ENCODE measurements around the gene DCC.
A peak's percentile ranks its signal among the peaks of the same experiment; 100 is the strongest.

The DCC gene

DNA sequence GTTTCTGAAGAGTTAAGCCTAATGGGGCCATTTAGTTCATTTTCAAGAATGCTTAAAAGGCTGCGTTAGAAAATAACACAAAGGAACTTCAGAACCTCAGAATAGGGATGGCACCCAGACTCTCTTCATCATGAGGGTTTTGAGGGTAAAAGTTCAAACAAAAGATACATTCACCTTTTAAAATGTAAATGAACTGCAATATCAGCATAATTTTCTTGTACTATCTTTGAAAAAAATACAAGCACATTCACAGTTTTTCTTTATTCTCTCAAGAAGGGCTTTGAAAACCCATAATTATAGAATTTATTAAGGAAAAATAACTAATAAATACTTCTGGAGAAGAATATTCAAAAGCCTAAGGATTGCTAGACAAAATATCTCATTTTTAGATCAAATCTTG, 791.0 kb downstream of the DCC start:
- no peak for DNase-seq

- no peak for DNase-seq
Observed at GRCh38 chr18:53134711-53135110, 794.7 kb downstream of the DCC start.

GRCh38 chr18:53135654-53136053, 795.7 kb downstream of the DCC start:
- no peak for DNase-seq

- no peak for DNase-seq
Observed at GRCh38 chr18:53139746-53140500, 799.9 kb downstream of the DCC start.

GRCh38 chr18:53142005-53142404, 802.0 kb downstream of the DCC start:
- no peak for DNase-seq

DNA sequence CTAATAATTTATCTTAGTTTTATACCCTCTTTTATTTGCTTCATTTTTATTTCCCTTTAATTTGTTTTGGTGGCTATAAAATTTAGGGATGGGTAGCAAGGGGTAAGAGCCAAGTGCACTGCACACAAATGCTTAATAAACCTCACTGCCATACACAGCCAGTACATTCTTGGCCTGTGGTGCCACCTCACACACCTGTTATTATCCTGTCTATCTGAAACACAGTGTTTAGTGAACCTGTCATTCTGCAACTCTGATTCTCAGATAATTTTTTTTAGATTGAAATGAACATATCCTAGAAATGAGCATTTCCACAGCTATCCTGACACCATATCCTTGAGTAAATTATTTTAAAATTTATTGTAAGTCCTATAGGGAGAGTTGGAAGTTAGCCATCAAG, 807.5 kb downstream of the DCC start:
- DNase-seq, result no peak

GRCh38 chr18:53148123-53148522, 808.1 kb downstream of the DCC start:
- no peak for DNase-seq

DNA sequence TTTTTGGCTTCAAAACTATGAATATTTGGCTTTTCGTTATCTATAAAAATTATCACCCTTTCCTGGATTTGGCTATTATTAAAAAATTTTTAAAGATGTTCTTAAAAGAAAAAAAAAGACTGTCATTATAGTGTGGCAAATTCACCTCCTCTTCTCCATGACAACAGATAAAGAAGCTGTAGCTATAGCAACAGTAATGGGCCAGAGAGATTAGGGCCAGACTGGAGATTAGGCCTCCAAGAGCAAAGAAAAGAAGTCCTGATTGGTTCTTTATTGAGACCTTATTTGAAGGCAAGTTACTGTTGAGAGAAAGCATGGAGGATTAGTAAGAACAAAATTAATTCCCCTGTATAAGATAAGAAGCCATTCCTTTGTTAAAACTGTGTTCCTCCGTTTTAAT, 812.5 kb downstream of the DCC start:
- DNase-seq, result no peak

- peak; percentile 1 for DNase-seq
Observed at GRCh38 chr18:53153281-53153680, 813.3 kb downstream of the DCC start.

DNA sequence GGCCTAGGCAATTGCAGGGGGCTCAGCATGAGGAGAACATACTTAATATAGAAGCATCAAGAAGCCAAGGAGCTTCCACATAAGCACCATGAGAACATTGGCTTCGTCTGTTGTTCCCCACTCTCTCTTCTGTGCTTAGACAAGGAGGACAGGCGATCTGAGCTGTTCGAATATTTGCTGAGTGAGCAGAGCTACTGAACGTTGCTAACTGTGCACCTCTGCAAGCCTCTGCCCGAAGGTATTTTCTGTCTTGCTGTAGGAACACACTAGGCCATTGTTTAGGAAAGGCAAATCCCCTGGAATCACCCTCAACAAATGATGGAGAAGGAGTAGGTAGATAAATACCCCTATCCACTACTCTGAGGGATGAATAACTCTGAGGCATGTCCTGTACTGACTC, 813.8 kb downstream of the DCC start:
- no peak for DNase-seq

- no peak for DNase-seq
Observed at GRCh38 chr18:53165770-53166169, 825.8 kb downstream of the DCC start.

GRCh38 chr18:53169346-53169745, 829.3 kb downstream of the DCC start:
- DNase-seq, result no peak

GRCh38 chr18:53191634-53192033, 851.6 kb downstream of the DCC start:
- peak; percentile 39 for DNase-seq

DNA sequence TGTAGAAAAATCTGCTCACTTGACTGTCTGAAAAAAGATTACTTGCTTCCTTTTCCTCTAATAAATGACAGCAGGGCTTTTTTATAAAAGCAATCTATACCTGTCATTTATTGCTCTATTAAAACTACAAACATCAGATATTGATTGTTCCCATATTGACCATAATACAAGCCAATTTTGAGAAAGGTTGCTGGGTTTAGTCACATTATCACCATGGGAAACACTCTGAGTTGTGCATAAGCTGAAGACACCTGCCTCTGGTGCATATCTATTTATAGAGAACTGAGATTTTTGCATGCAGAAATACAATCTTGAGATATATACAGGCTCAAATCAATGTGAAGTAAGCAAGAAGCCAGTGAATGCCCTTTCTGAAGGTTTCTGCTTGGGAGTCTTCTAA, 853.9 kb downstream of the DCC start:
- no peak for DNase-seq

DNA sequence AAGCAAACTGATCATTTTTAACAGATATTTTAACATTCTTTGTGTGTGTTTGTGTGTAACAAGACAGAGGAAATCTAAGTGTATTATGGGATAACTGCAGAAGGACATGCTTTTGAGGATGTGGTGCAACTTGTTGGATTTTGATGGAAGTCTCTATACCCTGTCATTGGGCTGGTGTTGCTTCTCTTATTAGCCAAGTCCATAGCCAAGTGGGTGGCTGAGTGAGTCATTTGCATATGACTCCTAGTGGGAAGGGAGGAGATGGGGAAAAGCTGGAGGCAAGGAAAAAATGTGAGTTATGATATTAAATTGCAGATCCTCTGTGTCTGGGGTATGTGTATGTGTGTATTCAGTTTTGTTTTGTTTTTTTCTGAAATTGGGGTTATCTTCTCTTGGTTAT, 879.9 kb downstream of the DCC start:
- DNase-seq, result no peak

DNA sequence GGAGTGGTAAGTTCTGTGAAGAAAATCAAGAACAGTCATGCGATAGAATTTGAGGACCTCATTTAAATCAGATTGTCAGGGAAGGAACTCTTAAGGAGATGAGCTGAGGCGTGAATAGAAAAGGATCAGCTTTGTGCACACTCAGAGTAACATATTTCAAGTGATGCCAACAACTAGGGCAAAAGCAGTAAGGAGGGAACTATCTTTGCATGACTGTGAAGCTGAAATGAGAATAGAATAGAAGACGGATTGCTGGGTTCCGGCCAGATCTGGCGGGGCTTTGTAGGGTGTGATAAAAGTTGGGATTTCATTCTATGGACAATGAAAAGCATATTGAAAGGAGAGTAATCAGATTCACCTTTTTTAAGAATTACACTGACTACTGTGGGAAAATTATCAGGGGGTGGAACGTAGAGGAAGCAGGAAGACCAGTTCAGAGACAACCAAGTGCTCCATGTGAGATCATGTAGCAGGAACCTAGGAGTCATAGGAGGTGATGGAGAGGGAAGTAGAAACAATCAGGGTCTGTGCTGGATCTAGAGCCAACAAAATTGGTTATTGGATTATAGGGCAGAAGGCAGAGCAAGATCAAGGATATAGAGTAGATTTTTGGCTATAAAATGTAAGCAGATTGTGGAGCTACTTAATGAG, 884.3 kb downstream of the DCC start:
- no peak for DNase-seq

DNA sequence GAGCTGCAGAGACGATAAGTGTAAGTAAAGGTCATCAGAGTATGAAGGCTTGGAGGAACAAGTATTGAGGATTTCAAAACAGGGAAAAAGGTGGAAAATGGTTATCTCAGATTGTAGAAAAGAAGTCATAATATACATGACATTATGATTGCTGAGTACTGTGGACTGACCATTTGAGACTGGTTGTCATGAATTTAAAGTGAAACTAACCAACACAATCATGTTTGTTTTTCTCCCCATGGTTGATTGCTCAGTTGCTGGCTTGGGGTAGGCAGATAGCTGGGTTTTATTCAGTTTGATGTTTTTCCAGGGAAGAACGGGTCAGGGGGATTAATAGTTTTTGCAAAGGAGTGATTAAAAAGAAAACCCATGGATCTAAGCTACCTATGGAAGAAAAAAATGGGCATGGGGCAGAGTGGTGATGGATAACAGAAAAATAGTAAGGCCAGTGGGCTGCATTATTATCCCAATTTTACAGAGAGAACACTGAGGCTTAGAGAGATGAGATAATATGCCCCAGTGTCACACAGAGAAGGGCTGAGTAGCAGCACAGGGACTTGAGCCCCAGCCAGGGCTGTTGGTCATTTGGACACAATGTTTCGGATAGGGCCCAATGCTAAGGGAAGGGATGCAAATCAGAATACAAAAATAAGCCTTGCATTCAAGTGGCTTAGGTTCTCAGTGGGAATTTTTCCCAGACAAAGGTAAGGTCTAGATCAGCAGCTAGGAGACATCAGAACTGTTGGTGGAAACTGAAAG, 885.7 kb downstream of the DCC start:
- no peak for DNase-seq

GRCh38 chr18:53234610-53235009, 894.6 kb downstream of the DCC start:
- DNase-seq, result no peak

DNA sequence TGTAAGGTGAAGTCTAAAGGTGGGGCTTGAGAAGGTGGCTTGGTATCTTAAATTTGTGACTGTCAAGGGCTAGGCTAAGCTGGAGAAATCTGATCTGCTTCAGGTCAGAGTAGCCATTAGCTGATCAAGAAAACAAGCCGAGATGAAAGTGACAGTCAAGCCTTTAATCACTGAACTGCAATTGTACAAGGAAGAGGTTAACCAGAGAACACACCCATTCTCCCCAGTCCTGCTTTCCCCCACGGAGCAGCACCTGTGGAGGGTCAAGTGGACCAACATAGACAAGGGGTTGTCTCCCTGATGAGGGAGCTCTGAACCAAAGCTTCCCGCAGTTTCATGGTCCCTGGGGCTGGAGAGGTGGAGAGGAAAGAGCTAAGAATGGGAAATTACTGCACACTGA, 901.2 kb downstream of the DCC start:
- no peak for DNase-seq

DNA sequence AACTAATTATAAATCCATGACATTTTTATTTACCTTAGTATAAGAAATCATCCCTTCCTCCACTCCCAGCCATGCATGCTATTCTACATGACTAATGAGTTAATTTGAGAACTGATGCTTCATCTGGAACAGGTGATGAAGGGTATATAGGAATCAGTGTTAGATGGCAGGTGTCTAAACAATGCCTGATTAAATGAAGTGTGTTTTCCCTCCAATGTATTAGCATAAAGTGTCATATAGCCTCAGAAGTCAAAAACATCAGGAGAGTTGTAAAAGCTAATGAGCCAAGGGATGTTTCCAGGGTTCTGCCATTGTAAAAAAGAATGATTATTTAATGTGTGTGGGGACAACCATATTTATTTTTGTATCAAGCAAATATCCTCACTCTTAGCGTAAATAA, 913.8 kb downstream of the DCC start:
- peak; percentile 76 for DNase-seq

DNA sequence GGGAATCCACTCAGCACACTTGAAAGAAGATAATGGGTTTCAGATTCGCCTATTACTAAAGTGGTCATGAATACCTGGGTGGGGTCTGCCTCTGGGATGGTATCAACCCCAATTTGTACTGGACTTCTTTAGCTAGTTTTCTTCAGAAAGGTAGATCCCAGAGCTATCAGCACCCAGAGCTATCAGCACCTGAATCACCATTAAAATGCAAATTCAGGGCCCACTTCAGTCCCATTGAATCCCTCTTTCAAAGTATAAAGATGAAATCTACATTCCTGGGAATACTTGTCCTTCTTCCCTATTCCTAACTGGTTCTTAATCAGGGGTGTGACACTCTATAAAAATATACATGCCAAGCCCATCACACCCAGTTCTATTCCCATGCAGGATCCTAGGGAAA, 914.3 kb downstream of the DCC start:
- DNase-seq, result no peak

DNA sequence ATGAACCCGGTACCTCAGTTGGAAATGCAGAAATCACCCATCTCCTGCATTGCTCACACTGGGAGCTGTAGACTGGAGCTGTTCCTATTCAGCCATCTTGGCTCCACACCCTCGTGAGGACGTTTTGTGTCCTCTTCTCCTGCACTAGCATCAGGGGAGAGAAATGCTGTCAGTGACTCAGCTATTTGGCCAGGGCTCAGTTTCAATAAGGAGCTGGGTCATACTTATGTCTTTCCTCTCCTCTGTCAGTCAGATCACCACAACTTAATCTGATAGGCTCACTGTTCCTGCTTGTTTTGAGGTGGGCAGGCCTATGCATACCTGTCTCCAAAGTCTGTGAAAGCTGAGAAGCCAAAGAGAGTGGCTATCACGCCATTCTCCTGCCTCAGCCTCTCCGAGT, 921.2 kb downstream of the DCC start:
- no peak for DNase-seq

GRCh38 chr18:53266850-53267249, 926.9 kb downstream of the DCC start:
- DNase-seq, result no peak

- DNase-seq, result no peak
Observed at GRCh38 chr18:53268455-53268854, 928.5 kb downstream of the DCC start.
